ENCODE results near the gene GAS6. TPM values are rescaled to one million over a fixed set of nuclear protein-coding genes. Genes with fewer than 3 reads are reported as not detected.

The GAS6 gene
- total RNA-seq, 2 donors from 2014 or later: 83.0 to 145 TPM

GRCh38 chr13:113819731-113820715 lies 43.9 kb downstream of the GAS6 start:
- intact Hi-C loops (cut with DNase I): no loop called here
- Histone ChIP-seq H3K4me3 (no peak overlapping the region), H3K9me3 (no peaks in the 10 kb centered on the region), H3K27me3 (no peaks in the 10 kb centered on the region), H3K36me3 (replicated peaks in 1 of 2; ENCODE audit: insufficient read depth in 1 of 2, low read depth in 2 of 2) (peaks cover 4% of the 10 kb centered on the region in 2 donors), H3K27ac (peak overlapping the region in 1 of 4 donors; percentile 34), H3K4me1 (peaks cover 18% of the 10 kb centered on the region)
- DNase-seq (no peak), ATAC-seq (no peak)
- TF ChIP-seq POLR2A (IDR thresholded peaks at IDR 0.05): no peak
- TF ChIP-seq CTCF (IDR thresholded peaks at IDR 0.05): no peak
- WGBS, 2 donors: 84 to 89% methylated on average over 22 to 52 of the region's 52 CpGs

- no peaks in the 10 kb centered on the region for H3K27me3 ChIP-seq
- ATAC-seq (no peak), DNase-seq (no peak)
- no peak for TF ChIP-seq CTCF (IDR thresholded peaks at IDR 0.05)
- TF ChIP-seq POLR2A (IDR thresholded peaks at IDR 0.05): no peak
- intact Hi-C loops (cut with DNase I): no loop called here
- 68 to 75% methylated on average over 8 to 13 of the region's 13 CpGs for WGBS, 2 donors
- peaks cover 23% of the 10 kb centered on the region for H3K4me1 ChIP-seq
- peaks cover 4% of the 10 kb centered on the region in 2 donors for H3K36me3 ChIP-seq (replicated peaks in 1 of 2; ENCODE audit: insufficient read depth in 1 of 2, low read depth in 2 of 2)
- no peak overlapping the region for H3K27ac ChIP-seq
- no peak overlapping the region for H3K4me3 ChIP-seq
- no peaks in the 10 kb centered on the region for H3K9me3 ChIP-seq
These were observed 44.5 kb downstream of the GAS6 start for GRCh38 chr13:113819341-113819730.

DNA sequence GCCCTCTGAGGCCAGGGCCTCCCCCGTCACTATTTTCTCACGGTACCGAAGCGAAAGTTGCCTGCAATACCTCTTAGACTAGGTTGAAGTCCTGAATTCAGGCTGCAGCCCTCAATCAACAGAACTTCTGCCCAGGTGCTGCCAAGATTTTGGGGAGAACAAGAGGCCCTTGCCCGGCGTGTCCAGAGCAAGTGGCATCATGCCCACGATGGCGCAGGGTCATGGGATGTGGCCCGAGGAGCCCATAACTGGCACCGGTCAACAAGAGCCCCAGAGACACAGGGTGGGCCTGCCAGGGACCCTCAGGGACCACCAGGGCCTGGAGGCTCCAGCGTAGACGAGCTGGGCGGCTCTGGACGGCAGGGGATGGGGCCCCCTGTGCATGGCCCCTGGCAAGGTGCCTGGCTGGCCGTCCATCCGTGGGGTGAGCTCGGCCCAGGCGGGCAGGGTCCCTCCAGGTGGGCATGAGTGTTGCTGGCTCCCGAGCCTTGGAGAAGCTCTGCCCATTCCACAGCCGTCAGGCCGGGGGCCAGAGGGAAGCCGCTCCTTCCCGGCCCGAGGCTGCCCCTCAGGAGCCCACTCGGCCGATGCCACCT lies 45.1 kb downstream of the GAS6 start:
- Histone ChIP-seq H3K27me3 (no peaks in the 10 kb centered on the region), H3K4me3 (no peak overlapping the region), H3K27ac (no peak overlapping the region), H3K36me3 (replicated peaks in 1 of 2; ENCODE audit: insufficient read depth in 1 of 2, low read depth in 2 of 2) (peaks cover 4% of the 10 kb centered on the region in 2 donors), H3K4me1 (peaks cover 28% of the 10 kb centered on the region), H3K9me3 (no peaks in the 10 kb centered on the region)
- no peak for TF ChIP-seq CTCF (IDR thresholded peaks at IDR 0.05)
- no peak for TF ChIP-seq POLR2A (IDR thresholded peaks at IDR 0.05)
- ATAC-seq (no peak), DNase-seq (no peak)
- 30 to 91% methylated on average over 2 to 22 of the region's 26 CpGs for WGBS, 2 donors
- intact Hi-C loops (cut with DNase I): no loop called here

DNA sequence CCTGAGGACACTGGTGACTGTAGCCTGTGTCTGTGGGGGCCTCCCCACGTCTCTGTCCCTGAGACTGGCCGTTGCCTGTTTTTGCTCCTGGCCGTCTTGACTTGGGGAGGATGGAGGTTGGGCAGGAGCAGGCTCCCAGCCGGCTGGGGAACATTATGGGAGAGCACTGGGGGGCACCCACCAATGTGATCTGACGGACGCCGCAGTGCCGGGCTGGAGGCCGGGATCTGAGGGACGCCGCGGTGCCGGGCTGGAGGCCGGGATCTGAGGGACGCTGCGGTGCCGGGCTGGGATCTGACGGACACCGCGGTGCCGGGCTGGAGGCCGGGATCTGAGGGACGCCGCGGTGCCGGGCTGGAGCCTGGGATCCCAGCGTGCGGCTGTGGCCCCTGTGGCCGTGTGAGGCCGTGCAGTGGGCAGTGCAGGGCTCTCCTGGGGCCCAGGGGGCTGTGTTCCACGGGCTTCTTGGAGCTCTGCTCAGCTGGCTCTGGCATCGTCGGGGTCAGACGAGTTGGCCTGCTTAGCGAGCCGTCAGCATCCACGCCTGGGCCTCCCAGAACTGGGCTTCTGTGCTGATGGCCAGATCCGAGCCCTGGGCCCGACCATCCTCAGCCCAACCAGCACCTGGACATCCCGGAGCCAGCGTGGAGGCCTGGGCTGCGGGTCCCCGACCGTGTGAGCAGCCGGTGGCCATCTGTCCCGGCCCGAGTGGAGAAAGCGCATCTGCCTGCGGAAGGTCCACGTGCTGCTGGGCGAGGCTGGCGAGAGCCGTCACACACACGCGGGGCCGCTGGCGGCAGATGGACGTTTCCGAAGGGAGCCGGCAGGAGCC lies 45.8 kb downstream of the GAS6 start:
- DNase-seq (no peak), ATAC-seq (no peak)
- H3K36me3 ChIP-seq (replicated peaks in 1 of 2; ENCODE audit: insufficient read depth in 1 of 2, low read depth in 2 of 2): peaks cover 0 to 1% of the 10 kb centered on the region in 2 donors
- 79 to 100% methylated on average over 3 to 48 of the region's 60 CpGs for WGBS, 2 donors
- intact Hi-C loops (cut with DNase I): no loop called here
- H3K27me3 ChIP-seq: no peaks in the 10 kb centered on the region
- TF ChIP-seq CTCF (IDR thresholded peaks at IDR 0.05): no peak
- TF ChIP-seq POLR2A (IDR thresholded peaks at IDR 0.05): no peak
- H3K9me3 ChIP-seq: no peaks in the 10 kb centered on the region
- peaks cover 35% of the 10 kb centered on the region for H3K4me1 ChIP-seq
- H3K27ac ChIP-seq: peak overlapping the region in 2 of 4 donors; percentile 26 to 55
- H3K4me3 ChIP-seq: no peak overlapping the region
